ENCODE data around the gene PRKD1.

The PRKD1 gene

GRCh38 chr14:29630566-29631160 is 297.0 kb downstream of the PRKD1 start:
- no peak for TF ChIP-seq CTCF (IDR thresholded peaks at IDR 0.05; ENCODE audit: low read depth, low read length, missing control alignments)
- Histone ChIP-seq H3K4me3 (ENCODE audit: low read depth, low read length) (no peak overlapping the region), H3K27me3 (replicated peaks) (no peaks in the 10 kb centered on the region), H3K36me3 (replicated peaks) (no peaks in the 10 kb centered on the region), H3K27ac (no peak overlapping the region)
- in situ Hi-C loops (cut with HindIII; ENCODE audit: low pct_ligation_motif_present, low sequenced_read_pairs): no loop called here
- DNase-seq: no peak

- H3K36me3 ChIP-seq (replicated peaks): no peaks in the 10 kb centered on the region
- no peaks in the 10 kb centered on the region for H3K27me3 ChIP-seq (replicated peaks)
- no peak overlapping the region for H3K4me3 ChIP-seq (ENCODE audit: low read depth, low read length)
- no peak for TF ChIP-seq CTCF (IDR thresholded peaks at IDR 0.05; ENCODE audit: low read depth, low read length, missing control alignments)
- in situ Hi-C loops (cut with HindIII; ENCODE audit: low pct_ligation_motif_present, low sequenced_read_pairs): no loop called here
- no peak for DNase-seq
- H3K27ac ChIP-seq: no peak overlapping the region
Measured at GRCh38 chr14:29629839-29630238, 297.8 kb downstream of the PRKD1 start.

GRCh38 chr14:29627137-29627536 is 300.5 kb downstream of the PRKD1 start:
- H3K36me3 ChIP-seq (replicated peaks): no peaks in the 10 kb centered on the region
- no peak for TF ChIP-seq CTCF (IDR thresholded peaks at IDR 0.05; ENCODE audit: low read depth, low read length, missing control alignments)
- in situ Hi-C loops (cut with HindIII; ENCODE audit: low pct_ligation_motif_present, low sequenced_read_pairs): no loop called here
- no peaks in the 10 kb centered on the region for H3K27me3 ChIP-seq (replicated peaks)
- no peak overlapping the region for H3K4me3 ChIP-seq (ENCODE audit: low read depth, low read length)
- no peak for DNase-seq
- no peak overlapping the region for H3K27ac ChIP-seq

GRCh38 chr14:29618323-29619067 is 309.2 kb downstream of the PRKD1 start:
- DNase-seq: no peak
- in situ Hi-C loops (cut with HindIII; ENCODE audit: low pct_ligation_motif_present, low sequenced_read_pairs): no loop called here
- H3K36me3 ChIP-seq (replicated peaks): no peaks in the 10 kb centered on the region
- TF ChIP-seq CTCF (IDR thresholded peaks at IDR 0.05; ENCODE audit: low read depth, low read length, missing control alignments): no peak
- H3K27ac ChIP-seq: no peak overlapping the region
- H3K27me3 ChIP-seq (replicated peaks): no peaks in the 10 kb centered on the region
- no peak overlapping the region for H3K4me3 ChIP-seq (ENCODE audit: low read depth, low read length)

GRCh38 chr14:29616922-29617321 is 310.7 kb downstream of the PRKD1 start:
- no peak for TF ChIP-seq CTCF (IDR thresholded peaks at IDR 0.05; ENCODE audit: low read depth, low read length, missing control alignments)
- DNase-seq: no peak
- no peaks in the 10 kb centered on the region for H3K27me3 ChIP-seq (replicated peaks)
- in situ Hi-C loops (cut with HindIII; ENCODE audit: low pct_ligation_motif_present, low sequenced_read_pairs): no loop called here
- no peak overlapping the region for H3K4me3 ChIP-seq (ENCODE audit: low read depth, low read length)
- H3K27ac ChIP-seq: no peak overlapping the region
- H3K36me3 ChIP-seq (replicated peaks): no peaks in the 10 kb centered on the region
